ENCODE data around the gene CERS1. TPM values are rescaled to one million over a fixed set of nuclear protein-coding genes. Genes with fewer than 3 reads are reported as not detected.
A peak's percentile ranks its signal among the peaks of the same experiment; 100 is the strongest.

Gene CERS1
- total RNA-seq, 1 experiment from 2014 or later = not detected

DNA sequence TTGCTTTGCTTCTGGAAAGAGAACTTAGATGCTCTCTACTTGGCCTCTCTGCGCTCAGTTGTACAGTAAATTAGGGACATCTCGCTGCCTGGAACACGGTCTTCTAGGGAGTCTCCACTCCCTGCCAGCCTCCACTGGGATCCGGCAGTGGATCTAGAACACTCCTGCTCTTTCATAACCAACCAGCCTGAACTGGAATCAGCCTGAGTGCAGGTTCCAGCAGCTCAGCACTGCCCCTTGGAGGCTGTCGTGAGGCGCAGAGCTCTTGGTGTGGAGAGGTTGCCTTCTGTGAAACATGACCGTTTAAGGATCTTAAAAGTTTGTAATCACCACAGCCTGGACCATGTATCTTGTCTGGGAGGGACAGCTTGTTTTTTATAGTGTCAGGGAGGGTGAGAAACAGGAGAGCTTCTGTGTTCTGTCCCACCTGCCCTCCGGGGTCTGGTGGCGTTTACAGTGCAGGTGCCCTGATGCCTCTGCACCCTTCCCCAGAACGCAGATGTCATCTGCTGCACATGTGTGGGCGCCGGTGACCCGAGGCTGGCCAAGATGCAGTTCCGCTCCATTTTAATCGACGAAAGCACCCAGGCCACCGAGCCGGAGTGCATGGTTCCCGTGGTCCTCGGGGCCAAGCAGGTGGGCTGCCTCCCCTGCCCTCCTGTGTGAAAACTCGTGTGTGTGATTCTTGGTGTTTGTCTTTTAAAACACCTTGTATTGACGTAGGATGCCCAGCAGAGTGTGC, 39.4 kb downstream of the CERS1 start:
- DNase-seq (ENCODE audit: low read depth) = no peak

DNA sequence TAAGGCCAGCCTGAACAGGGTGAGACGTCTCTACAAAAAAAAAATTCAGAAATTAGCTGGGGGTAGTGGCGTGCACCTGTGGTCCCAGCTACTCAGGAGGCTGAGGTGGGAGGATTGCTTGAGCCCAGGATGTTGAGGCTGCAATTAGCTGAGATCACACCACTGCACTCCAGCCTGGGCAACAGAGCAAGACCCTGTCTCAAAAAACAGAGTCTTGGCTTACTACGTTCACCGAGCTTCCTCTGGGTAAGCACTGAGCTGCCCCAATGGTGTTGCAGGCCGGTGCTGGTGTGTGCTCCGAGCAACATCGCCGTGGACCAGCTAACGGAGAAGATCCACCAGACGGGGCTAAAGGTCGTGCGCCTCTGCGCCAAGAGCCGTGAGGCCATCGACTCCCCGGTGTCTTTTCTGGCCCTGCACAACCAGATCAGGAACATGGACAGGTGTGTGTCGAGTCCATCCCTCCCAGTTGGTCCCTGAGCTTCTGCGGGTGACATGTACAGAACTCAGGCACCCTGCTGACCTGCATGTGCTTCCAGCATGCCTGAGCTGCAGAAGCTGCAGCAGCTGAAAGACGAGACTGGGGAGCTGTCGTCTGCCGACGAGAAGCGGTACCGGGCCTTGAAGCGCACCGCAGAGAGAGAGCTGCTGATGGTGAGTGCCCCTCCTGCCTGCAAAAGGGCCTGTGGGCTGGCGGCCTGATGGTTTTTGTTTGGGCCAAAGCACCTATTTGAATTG, 40.1 kb downstream of the CERS1 start:
- no peak for DNase-seq (ENCODE audit: low read depth)

DNA sequence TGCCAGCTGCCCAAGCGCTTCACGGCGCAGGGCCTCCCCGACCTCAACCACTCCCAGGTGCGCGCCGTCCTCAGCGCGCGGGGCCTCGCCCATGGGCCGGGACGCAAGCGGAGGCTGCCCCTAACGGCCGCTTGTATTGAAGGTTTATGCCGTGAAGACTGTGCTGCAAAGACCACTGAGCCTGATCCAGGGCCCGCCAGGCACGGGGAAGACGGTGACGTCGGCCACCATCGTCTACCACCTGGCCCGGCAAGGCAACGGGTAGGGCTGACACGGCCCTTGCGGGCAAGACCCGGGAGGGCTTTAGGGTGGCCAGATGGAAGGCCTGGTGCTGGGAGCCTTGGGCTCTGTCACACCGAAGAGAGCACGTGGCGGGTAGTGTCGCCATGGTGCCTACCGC, 41.0 kb downstream of the CERS1 start:
- DNase-seq (ENCODE audit: low read depth) = no peak

DNA sequence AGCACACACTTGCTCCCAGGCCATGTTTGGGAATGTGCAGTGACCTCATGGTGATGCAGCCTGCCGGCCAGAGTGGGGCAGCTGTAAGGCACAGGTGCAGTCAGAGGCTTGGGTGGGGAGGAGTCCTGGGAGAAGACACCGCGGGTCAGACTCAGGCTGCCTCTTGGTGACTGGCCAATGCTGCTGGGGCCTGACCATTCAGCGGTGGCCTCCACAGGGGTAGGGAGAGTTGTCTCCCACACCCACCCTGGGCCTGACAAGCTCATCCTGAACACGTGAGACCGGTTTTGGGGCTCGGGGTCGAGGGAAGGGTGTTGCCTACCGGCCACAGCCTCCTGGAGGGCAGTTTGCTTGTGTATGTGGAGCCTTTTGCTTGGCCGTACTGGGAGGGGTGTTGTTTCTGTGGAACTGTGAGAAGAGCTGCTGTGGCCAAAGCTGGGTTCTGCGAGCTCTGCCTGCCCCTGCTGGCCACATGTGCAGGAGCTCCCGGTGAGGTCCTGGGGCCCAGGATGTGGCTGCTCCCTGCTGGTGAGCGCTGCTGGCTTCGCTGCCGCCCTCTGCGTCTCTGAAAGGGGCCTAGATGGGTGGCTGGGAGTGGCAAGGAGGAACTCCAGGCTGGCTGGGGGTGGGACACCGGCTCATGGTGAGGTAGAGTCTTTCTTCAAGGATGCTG, 42.1 kb downstream of the CERS1 start:
- DNase-seq (ENCODE audit: low read depth) = no peak

DNA sequence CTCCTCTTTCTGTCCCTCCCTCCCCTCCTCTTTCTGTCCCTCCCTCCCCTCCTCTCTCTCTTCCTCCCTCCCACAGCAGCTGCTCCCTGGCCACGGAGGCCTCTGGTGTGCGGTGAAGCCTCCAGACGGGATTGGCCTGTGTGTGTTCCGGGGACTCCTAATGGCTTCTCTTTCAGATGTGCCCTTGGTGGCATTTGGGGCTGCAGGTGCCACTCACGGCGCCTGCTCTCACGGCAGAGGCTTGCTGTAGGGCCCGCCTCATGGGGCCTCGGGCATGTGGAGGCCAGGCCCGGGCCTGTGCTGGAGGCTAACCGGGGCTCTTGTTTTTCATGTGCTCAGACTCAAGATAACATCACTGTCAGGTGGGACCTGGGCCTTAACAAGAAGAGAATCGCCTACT, 43.3 kb downstream of the CERS1 start:
- DNase-seq (ENCODE audit: low read depth) = no peak

DNA sequence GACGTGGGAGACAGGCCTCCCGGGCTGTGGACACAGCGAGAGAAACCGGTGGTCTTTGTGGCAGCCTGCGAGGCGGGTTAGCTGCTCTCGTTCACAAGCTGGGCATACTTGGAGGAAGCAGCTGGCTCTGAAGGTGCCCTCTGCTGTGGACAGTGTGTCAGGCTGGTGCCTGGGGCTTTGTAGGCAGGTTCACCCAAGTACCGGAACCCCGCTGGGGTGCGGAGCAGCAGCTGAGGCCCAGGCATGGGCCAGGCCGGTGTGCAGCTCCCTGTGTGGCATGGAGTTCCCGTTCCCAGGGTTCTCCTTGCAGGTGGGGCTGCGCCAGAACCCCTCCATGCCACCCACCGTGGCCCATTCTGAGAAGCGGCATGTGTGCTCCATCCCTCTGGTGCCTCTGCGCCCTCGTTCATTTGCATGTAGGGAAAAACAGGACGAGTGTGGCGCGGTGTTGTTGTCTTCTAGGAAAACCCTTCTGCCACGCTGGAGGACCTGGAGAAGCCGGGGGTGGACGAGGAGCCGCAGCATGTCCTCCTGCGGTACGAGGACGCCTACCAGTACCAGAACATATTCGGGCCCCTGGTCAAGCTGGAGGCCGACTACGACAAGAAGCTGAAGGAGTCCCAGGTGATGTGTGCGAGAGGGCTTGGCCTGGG, 44.2 kb downstream of the CERS1 start:
- DNase-seq (ENCODE audit: low read depth) = no peak

DNA sequence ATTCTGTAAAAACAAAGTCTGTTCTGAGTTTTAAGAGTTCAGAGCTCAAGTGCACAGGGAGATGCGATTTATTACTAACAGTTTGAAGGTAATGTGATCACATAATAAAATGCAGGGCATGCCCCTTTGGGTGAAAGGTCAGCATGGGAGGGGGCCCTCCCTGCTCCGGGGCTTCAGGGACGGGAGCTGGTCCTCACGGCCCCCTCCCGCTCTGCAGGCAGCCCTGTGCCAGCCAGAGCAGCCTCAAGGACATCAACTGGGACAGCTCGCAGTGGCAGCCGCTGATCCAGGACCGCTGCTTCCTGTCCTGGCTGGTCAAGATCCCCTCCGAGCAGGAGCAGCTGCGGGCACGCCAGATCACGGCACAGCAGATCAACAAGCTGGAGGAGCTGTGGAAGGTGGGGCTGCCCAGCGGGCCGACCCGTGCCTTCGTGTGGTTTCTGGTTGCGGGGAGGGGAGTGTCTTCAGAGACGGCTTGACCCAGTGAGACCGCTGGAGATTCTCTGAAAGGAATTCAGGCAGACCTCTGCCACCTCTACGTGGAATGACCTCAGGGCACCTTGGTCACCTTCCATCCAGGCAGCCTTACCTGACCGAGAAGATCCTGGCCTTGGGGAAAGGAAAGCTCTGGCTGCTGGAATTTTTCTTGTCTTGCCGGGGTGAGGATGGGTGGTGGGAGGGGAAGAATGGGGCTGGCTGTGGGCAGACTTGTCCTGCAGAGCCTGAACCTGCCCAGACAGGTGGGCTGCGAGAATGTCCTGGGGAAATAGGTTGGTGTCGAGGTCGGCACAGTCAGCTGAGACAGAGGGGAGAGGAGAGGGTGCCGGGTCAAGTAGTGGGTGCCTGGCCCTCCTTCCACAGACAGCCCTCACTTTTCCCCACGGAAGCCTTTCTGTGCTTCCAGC, 45.2 kb downstream of the CERS1 start:
- DNase-seq (ENCODE audit: low read depth) = no peak

DNA sequence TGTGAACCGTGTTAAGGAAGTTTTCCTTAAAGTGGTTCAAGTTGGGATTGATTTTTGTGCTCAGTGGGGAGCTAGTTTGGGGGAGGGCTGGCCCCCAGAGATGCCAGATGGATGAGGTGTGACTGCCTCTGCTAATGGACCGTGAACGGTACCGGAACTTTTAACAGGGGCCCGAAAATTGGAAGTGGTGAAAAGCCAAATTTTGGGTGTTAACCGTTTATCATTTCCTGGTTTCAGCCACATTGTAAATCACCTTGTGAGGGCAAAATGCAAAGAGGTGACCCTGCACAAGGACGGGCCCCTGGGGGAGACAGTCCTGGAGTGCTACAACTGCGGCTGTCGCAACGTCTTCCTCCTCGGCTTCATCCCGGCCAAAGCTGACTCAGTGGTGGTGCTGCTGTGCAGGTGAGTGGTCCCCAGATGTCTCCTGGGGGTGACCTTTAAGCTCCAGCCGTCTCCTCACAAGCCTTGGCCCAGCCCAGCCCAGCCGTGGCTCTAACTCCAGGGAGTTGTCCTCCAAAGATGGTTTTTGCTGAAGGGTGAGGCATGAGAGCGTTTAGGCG, 46.0 kb downstream of the CERS1 start:
- no peak for DNase-seq (ENCODE audit: low read depth)

DNA sequence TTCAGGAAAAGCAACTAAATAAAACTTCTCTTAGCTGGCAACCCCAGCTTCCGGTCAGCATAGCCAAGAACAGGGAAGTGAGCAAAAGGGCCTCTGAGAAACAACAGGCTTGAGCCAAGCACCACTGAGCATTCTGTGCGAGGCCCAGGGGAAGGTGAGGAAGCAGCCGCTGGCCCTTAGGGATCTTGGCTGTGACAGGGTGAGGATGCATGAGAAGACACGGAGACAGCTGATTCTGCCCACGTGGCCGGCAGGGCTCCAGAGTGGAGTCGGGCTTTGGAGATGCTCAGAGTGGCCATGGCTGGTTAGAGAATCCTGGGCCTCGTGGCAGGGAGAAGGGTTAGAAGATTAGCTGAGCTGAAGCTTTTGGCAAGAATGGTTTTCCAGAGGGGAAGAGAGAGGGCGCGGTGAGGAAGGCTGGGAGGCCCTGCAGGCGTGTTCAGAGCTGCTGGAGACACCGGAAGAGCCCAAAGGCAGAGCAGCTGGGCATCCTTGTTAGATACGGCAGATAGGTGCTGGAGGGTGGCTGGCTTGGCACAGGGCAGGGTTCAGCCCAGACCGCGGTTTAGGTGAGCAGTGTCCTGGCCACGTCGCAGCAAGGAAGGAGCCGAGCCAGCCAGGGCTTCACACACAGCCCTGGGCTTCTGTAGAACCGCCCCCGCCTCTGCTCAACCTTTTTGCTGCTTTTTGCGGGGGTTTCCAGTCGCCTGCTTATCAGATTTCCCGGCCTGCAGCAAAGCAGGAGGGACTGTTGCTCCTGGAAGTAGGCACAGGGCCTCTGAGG, 46.9 kb downstream of the CERS1 start:
- DNase-seq (ENCODE audit: low read depth) = peak; percentile 49

DNA sequence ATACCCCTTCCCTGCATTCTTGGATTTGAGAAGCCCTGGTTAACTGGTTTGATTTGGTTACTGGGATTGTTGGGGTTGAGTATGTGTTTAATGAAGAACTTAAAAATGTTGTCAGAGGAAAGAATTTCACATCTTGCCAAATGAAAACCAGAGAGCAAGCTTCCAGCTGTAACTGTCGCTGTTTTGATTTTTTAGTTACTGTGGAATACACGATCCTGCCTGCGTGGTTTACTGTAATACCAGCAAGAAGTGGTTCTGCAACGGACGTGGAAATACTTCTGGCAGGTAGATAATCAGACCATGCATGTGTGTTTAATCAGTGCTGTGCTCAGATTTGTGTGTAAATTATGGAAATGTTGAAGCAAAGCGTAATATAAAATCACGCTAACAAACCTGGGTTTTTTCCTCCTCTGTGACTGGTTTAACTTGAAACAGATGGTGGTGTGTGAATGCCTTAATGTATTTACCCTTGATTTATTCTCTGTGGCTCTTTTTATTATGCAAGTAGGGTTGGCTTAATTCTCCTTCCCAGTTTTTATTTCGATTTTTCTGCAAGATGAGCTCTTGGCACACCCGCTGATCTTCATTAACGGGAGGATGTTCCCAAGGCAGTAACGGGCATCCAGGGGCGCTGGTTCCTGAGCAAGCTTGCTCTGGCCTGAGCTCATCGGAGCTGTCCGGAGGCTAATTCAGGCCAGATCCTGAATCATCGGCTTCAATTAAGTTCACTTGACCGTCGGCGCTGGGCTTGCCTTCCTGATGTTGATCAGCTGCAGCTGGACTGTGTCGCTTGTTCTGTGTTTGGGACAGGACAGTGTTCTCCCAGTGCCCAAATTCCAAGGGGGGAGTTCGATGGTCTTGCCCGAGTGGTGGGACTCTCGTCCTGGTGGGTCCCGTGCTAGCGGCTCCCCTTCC, 48.2 kb downstream of the CERS1 start:
- no peak for DNase-seq (ENCODE audit: low read depth)

DNA sequence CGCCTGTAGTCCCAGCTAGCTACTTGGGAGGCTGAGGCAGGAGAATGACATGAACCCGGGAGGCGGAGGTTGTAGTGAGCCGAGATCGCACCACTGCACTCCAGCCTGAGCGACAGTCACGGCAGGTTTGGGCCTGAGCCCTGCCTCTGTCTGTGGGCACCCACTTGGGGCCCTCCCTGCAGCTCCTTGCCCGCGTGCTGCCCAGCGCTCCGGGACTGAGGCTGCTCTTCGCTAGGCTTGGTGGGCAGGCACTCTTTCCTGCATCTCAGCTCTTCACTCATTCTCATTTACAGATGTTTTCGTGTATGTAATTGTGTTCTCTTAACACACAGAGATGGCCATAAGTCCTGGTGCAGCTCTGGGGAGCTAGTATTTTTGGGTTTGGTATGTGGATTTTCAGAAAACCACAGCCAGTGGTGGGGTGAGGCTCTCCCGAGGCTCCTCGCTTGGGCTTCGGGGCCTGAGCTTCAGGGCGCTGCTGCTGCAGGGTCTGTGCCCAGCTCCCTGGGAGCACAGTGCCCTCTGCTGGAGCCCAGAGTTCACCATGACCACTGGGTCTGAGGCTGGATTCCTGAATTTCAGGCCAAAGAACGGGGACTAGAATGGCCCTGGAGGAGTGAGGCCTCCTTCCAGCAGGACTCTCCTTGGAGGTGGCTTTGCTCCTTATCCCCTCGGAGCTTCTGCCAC, 49.0 kb downstream of the CERS1 start:
- DNase-seq (ENCODE audit: low read depth) = peak; percentile 79

DNA sequence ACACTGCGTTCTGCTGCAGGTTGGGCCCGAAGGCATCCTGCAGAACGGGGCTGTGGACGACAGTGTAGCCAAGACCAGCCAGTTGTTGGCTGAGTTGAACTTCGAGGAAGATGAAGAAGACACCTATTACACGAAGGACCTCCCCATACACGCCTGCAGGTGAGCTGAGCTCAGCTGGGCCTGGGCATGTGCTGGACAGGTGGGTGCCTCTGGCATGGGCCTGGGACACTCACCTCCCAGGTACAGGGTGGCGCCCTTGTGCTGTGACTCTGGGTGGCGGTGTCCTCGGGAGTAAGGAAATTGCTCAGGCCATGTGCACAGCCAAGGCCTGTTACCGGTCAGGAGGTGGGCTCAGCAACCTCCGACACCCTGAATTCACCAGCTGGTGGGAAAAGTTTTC, 50.0 kb downstream of the CERS1 start:
- DNase-seq (ENCODE audit: low read depth) = no peak

DNA sequence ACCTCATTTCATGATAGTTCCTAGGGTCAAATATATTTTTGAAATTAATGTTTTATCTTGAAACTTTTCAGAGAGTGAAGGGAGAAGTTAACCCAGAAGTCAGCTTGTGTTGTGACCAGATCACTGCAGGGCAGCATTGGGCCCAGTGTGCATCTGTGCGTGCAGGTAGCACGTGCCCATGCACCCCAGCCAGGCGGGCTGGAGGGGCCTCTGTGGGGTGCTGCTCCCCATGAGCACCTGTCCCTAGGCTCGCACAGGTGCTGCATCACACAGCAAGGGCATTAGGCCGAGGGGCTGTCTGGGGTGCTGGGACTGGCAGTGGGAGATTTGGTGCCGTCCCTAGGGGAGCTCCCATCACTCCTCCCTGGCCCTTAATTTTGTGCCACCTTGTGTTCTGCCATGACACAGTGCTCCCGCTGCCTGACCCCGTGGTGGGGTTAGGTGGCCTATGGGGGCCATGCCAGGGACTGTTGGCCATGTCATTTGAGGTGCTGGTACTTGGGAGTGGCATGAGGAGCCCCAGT, 51.1 kb downstream of the CERS1 start:
- no peak for DNase-seq (ENCODE audit: low read depth)

DNA sequence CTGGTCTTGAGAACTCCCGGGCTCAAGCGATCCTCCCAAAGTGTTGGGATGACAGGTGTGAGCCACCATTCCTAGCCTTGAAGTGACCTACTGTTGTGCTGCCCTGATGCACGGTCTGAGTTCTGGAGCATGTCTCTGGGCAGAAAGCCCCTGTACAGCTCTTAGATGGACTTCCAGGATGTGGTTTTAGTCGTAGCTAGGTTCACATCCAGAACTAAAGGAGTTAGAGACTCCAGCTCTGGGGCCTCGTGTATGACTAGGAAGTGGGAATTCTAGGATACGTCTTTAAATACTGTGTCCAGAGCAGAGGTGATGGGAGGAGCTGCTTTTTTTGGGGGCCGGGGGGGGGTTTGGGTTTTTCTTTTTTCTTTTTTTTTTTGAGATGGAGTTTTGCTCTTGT, 52.0 kb downstream of the CERS1 start:
- DNase-seq (ENCODE audit: low read depth) = no peak

DNA sequence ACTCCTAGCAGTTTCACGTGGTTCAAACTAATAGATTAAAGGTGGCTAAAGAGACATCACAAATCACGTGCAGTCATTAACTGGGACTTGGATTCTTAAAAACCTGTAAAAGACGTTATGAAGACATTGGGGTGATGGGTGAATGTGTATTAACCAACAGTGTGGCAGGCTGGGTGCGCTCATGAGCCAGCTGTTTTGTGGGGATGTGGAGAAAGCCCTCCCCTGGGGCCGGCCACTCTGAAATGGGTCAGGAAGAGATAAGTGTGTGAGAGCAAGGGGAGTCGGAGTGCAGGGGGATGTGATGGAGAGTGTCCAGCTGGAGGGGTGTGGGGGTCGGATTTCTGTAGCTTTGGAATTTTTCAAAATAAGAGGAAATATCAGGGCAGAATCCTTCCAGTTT, 53.8 kb downstream of the CERS1 start:
- DNase-seq (ENCODE audit: low read depth) = no peak

DNA sequence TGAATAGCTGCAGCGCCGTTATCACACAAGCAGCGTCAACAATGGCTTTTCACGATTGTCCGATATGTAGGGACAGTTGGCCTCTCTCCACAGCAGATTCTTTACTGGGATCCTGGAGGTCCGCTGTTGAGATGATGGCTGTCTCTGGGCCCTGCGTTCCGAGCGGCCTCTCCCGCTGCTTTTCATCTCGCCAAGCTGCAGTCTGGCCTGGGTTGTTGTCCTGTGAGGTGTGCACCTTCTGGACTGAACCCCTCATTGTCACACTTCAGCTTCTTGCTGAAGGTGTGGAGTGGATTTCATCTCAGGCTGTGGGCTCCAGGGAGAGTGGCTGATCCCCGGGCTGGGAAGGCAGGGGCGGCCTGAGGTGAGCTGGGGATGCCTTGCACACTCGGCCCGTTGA, 54.6 kb downstream of the CERS1 start:
- DNase-seq (ENCODE audit: low read depth) = no peak

DNA sequence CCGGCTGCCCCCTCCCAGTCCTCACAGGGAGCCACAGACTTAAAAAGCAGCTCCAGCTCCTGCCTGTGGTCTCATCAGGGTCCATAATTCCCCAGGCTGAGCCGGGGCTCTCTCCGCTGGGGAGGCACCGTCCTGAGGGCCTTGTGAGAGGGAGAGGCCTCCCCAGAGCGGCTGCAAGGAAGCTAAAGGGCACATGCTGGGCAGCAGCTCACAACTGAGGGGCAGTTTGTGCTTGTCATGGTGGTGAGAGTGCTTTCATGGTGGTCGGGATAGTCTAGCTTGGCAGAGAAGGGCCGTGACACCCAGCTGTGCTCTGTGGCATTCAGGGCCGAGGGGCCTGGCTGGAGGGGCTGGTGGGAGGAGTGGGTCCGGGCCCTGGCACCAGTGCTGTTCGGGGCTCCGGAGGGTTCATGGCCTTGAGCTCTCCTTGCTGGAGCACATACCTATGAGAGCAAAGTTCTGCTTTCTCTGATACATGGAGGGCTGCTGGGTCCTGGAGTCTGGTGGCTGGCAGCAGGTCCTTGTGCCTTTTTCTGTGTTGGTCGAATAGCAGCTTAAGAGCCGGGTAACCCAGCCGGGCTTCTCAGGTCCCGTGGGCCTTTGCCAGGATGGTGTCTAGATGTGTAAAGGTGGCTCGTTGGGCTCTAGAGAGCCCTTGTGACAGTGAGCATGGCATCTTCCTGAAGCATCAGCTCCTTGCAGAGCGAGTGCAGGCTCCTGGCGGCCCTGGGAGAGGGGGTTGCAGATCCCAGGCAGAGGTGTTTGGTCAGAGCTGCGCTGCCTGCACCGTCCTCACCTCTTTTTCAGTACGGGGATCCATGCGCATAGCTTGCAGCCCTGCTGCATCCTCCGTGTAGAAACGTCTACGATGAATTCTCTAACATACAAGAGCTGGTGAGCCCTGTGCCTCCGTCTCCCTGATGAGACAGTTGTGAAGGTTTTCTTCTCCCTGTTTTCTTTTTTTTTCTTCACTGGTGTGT, 55.4 kb downstream of the CERS1 start:
- DNase-seq (ENCODE audit: low read depth) = no peak
